H1 (cell line): ENCODE results near the gene LOXL4.
A peak's percentile ranks its signal among the peaks of the same experiment; 100 is the strongest.

ENCODE experiments used
- ATF2 ChIP-seq: IDR thresholded peaks from 2 replicates; pipeline ENCODE4 v1.6.1; 2012; ENCODE audit warnings: low read length, inconsistent platforms
- CTCF ChIP-seq, 3 experiments: IDR thresholded peaks; 1 replicate in 2 of 3; 2 replicates in 1 of 3; pipeline versions ENCODE4 v1.5.1 to v1.6.1; 2011; ENCODE audit warnings: low read length in 3 of 3, mild to moderate bottlenecking in 3 of 3, inconsistent platforms in 2 of 3, low read depth in 1 of 3, moderate library complexity in 1 of 3; ENCODE audit not compliant: insufficient read depth in 1 of 3; ENCODE audit errors: control extremely low read depth in 1 of 3
- EZH2 ChIP-seq: fragments of 200-600 bp; sonication (generic); IDR thresholded peaks from 2 replicates; pipeline ENCODE4 v1.7.1; 2012; ENCODE audit warnings: low read depth, mild to moderate bottlenecking, moderate library complexity, low read length, inconsistent platforms; ENCODE audit not compliant: severe bottlenecking
- RAD21 ChIP-seq, 2 experiments: IDR thresholded peaks in 1 of 2; conservative IDR thresholded peaks in 1 of 2; 2 replicates each; pipeline ENCODE4 v1.6.1; 2011; ENCODE audit warnings: low read depth in 2 of 2, low read length in 2 of 2, improper control_type of control experiment in 1 of 2, inconsistent platforms in 1 of 2, mild to moderate bottlenecking in 1 of 2, moderate library complexity in 1 of 2
- TEAD4 ChIP-seq: IDR thresholded peaks from 2 replicates; pipeline ENCODE4 v1.6.1; 2012; ENCODE audit warnings: low read depth, low read length, inconsistent platforms, mixed read lengths

DNA sequence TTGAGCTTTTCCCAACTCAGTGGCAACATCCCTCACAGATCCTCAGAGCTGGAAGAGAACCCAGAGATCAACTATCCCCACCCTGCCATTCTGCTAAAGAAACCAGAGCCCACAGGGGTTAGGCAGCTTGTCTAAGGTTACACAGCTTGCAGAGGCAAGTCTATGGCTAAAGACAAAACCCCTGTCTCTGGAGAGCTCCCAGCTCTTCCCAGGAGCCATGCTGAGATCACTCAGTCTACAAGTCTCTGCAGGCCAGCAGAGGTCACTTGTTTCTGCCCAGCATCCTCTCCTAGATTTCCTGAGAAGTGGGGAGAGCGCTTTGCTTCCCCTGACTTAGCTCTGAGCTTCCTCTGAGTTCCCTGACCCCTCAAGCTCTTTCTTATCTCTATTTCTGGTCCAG lies 28.5 kb upstream of the LOXL4 start:
- TF ChIP-seq CTCF (IDR thresholded peaks at IDR 0.05; ENCODE audit: control extremely low read depth in 1 of 3, insufficient read depth in 1 of 3, low read depth in 1 of 3, low read length in 3 of 3) (peak in 1 of 3 experiments; percentile 12; a peak in 1 of 4 replicates), ATF2 (no peak), RAD21 (IDR thresholded peaks at IDR 0.05 in 1 of 2, conservative IDR thresholded peaks at IDR 0.05 in 1 of 2; ENCODE audit: low read depth in 2 of 2, low read length in 2 of 2) (no peak), EZH2 (no peak), TEAD4 (no peak)
